Measurements from ENCODE around the gene ZNF691.

DNA sequence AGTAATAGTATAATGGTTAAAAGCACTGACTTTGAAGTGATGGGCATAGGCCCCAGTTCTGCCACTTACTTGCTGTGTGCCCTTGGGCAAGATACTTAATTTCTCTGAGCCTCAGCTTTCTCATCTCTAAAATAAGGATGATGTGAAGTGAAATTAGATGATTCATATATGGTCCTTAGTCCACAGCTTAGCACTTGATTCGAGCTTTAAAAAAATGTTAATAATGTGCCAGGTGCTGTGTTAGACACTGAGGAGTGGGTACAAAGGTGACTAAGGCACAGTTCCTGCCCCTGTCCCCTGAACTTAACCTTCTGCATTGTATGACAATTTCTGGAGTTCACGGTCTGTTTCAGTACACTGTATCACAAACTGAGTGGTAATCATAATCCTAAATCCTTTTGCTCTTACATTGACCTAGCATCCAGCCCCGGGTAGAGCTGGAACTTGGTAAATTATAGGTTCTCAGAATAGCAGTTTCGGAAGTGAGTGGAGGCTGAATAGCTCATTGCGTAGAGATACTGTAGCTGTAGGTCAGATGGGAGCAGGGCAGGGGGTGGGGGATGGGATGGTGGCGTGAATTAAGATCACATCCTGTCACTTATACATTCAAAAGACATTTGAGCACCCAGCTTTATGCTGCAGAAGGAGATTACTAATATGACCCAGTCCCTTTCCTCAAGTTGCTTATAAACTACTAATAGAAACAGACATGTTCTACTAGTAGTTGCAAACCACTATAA lies 1.5 kb downstream of the ZNF691 start:
- no peak for TF ChIP-seq EZH2 (IDR thresholded peaks at IDR 0.05; ENCODE audit: borderline replicate concordance, low read depth, low read length, severe bottlenecking)
- TF ChIP-seq POLR2A (IDR thresholded peaks at IDR 0.05; ENCODE audit: low read depth, low read length), result no peak
- TF ChIP-seq, protein P1, sequence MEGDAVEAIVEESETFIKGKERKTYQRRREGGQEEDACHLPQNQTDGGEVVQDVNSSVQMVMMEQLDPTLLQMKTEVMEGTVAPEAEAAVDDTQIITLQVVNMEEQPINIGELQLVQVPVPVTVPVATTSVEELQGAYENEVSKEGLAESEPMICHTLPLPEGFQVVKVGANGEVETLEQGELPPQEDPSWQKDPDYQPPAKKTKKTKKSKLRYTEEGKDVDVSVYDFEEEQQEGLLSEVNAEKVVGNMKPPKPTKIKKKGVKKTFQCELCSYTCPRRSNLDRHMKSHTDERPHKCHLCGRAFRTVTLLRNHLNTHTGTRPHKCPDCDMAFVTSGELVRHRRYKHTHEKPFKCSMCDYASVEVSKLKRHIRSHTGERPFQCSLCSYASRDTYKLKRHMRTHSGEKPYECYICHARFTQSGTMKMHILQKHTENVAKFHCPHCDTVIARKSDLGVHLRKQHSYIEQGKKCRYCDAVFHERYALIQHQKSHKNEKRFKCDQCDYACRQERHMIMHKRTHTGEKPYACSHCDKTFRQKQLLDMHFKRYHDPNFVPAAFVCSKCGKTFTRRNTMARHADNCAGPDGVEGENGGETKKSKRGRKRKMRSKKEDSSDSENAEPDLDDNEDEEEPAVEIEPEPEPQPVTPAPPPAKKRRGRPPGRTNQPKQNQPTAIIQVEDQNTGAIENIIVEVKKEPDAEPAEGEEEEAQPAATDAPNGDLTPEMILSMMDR (IDR thresholded peaks at IDR 0.05; ENCODE audit: extremely low read depth in 1 of 2, insufficient read depth in 1 of 2, low read depth in 1 of 2, low read length in 2 of 2), result no peak
- TF ChIP-seq, protein P2, sequence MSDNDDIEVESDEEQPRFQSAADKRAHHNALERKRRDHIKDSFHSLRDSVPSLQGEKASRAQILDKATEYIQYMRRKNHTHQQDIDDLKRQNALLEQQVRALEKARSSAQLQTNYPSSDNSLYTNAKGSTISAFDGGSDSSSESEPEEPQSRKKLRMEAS (IDR thresholded peaks at IDR 0.05; ENCODE audit: insufficient read depth, insufficient read length), result no peak
- TF ChIP-seq POLR2AphosphoS5 (IDR thresholded peaks at IDR 0.05; ENCODE audit: insufficient read depth, low read depth, low read length), result no peak

All from endothelial cell of umbilical vein (primary cell).